A549 (cell line): ENCODE data around the gene MAVS. TPM values are rescaled to one million over a fixed set of nuclear protein-coding genes. Genes with fewer than 3 reads are reported as not detected.
A peak's percentile ranks its signal among the peaks of the same experiment; 100 is the strongest.

Experiments used
- ATAC-seq, 2 experiments: fragments of 200-7000 bp in 1 of 2; fragments of >200 bp in 1 of 2; cut with Nextera tagmentation in 1 of 2; cut with Tn5 transposase in 1 of 2; 3 replicates each; pipeline versions ENCODE4 v1.8.0 to v1.9.1; 2018 to 2020; ENCODE audit warnings: mild to moderate bottlenecking in 1 of 2, moderate library complexity in 1 of 2
- CTCF ChIA-PET: fragments of 300-600 bp; sonication (Branson Sonifier 250); formaldehyde crosslinking; extraction: SDS; loops from one replicate; lab custom pipeline; 2021; ENCODE audit warnings: antibody characterized with exemption, inconsistent platforms; lab: Yijun Ruan, JAX
- POLR2A ChIA-PET: fragments of 350-600 bp; formaldehyde crosslinking; extraction: SDS; loops from one replicate; lab custom pipeline; 2021; ENCODE audit warnings: antibody characterized with exemption, inconsistent platforms; lab: Yijun Ruan, JAX
- DNase-seq, 2 experiments: peaks; one replicate each; pipeline versions ENCODE4 v3.0.0 to v3.0.0-alpha.2; 2011 to 2016; ENCODE audit warnings: low read depth in 1 of 2, low spot score in 1 of 2
- FAIRE-seq: peaks from 2 replicates; lab custom pipeline; 2011; peaks lifted over from hg19 to GRCh38; lab: Jason Lieb, UNC
- H3K27ac ChIP-seq, 2 experiments: fragments of >200 bp; sonication (Bioruptor Twin); formaldehyde crosslinking; 3 replicates each; pipeline ENCODE4 v1.5.1; 2016 to 2017
- H3K4me1 ChIP-seq: fragments of >200 bp; sonication (Bioruptor Twin); formaldehyde crosslinking; 3 replicates; pipeline ENCODE4 v1.6.1; 2016
- H3K4me2 ChIP-seq: fragments of >200 bp; sonication (Bioruptor Twin); formaldehyde crosslinking; 3 replicates; pipeline ENCODE4 v1.6.1; 2016
- H3K4me3 ChIP-seq: fragments of >200 bp; sonication (Bioruptor Twin); formaldehyde crosslinking; 3 replicates; pipeline ENCODE4 v1.5.1; 2016
- H3K9me3 ChIP-seq: fragments of >200 bp; sonication (Bioruptor Twin); formaldehyde crosslinking; 3 replicates; pipeline ENCODE4 v1.6.1; 2016
- EP300 ChIP-seq, 2 experiments: fragments of >200 bp; sonication (Bioruptor Twin); formaldehyde crosslinking; IDR thresholded peaks; 2 replicates in 1 of 2; 3 replicates in 1 of 2; pipeline ENCODE4 v1.6.1; 2016 to 2017
- ESRRA ChIP-seq: fragments of 150-350 bp; IDR thresholded peaks from 2 replicates; pipeline ENCODE4 v1.6.1; 2014; ENCODE audit warnings: mild to moderate bottlenecking, low read length, borderline replicate concordance
- FOSB ChIP-seq: fragments of 250-450 bp; sonication (Bioruptor Pico); IDR thresholded peaks from 2 replicates; pipeline ENCODE4 v1.5.0; 2020; ENCODE audit warnings: mild to moderate bottlenecking, moderate library complexity
- FOSL2 ChIP-seq, 2 experiments: fragments of 450-650 bp in 1 of 2; fragments of >200 bp in 1 of 2; sonication (Bioruptor Twin) in 1 of 2; formaldehyde crosslinking; IDR thresholded peaks; 2 replicates each; pipeline versions ENCODE4 v1.5.0 to v1.6.1; 2016 to 2020; ENCODE audit warnings: mild to moderate bottlenecking in 1 of 2, moderate library complexity in 1 of 2
- GATA3 ChIP-seq: IDR thresholded peaks from 2 replicates; pipeline ENCODE4 v1.6.1; 2012; ENCODE audit warnings: borderline replicate concordance
- HMGXB4 ChIP-seq: fragments of 250-450 bp; sonication (Bioruptor Pico); IDR thresholded peaks from 2 replicates; pipeline ENCODE4 v1.5.0; 2021; ENCODE audit warnings: mild to moderate bottlenecking, moderate library complexity, borderline replicate concordance
- KDM5A ChIP-seq: fragments of 200-600 bp; sonication (generic); IDR thresholded peaks from 2 replicates; pipeline ENCODE4 v1.6.1; 2016; ENCODE audit warnings: antibody characterized with exemption, mild to moderate bottlenecking
- MYC ChIP-seq: IDR thresholded peaks from 2 replicates; pipeline ENCODE4 v1.6.1; 2012; ENCODE audit warnings: mild to moderate bottlenecking, inconsistent platforms, low read length, improper control_type of control experiment, borderline replicate concordance
- POLR2A ChIP-seq: IDR thresholded peaks from 2 replicates; pipeline ENCODE4 v1.6.1; 2012; ENCODE audit warnings: mild to moderate bottlenecking, low read length
- POLR2AphosphoS2 ChIP-seq: conservative IDR thresholded peaks from 2 replicates; pipeline ENCODE4 v1.6.1; 2012; ENCODE audit warnings: low read length, improper control_type of control experiment, inconsistent platforms
- REST ChIP-seq: fragments of 200-600 bp; sonication (generic); IDR thresholded peaks from 2 replicates; pipeline ENCODE4 v1.6.1; 2016; ENCODE audit warnings: antibody characterized with exemption, mild to moderate bottlenecking, moderate library complexity
- SMC3 ChIP-seq: fragments of >200 bp; sonication (Bioruptor Twin); formaldehyde crosslinking; IDR thresholded peaks from 3 replicates; pipeline ENCODE4 v1.6.1; 2018; ENCODE audit warnings: inconsistent platforms
- TFCP2L1 ChIP-seq: fragments of 250-450 bp; sonication (Bioruptor Pico); IDR thresholded peaks from 2 replicates; pipeline ENCODE4 v1.5.0; 2021; ENCODE audit warnings: mild to moderate bottlenecking
- WGBS: methylation state at CpG from one replicate; pipeline ENCODE4 v1.1.6; 2017; ENCODE audit errors: missing lambda C conversion rate; 5-methylcytosine and 5-hydroxymethylcytosine counted together
- polyA plus RNA-seq, 4 experiments: library from polyadenylated mRNA; depleted of rRNA in 3 of 4; stranded (reverse); fragments of >200 nt; fragmentation: RNase III in 1 of 4; extraction: RNeasy Plus Mini Kit Qiagen cat#74134 plus additional on column Dnase treatment in 1 of 4; gene quantifications; 2 replicates in 3 of 4; 3 replicates in 1 of 4; pipeline ENCODE4 v1.2.3, GENCODE V29; 2011 to 2017
- TF ChIP-seq, protein P1 (sequence below): fragments of 450-650 bp; IDR thresholded peaks from 2 replicates; pipeline ENCODE4 v1.6.1; 2014; ENCODE audit warnings: antibody characterized with exemption

The MAVS gene
- polyA plus RNA-seq, 2 of the 4 experiments (the other 2 are of a cell fraction) = 18.9 to 31.0 TPM

DNA sequence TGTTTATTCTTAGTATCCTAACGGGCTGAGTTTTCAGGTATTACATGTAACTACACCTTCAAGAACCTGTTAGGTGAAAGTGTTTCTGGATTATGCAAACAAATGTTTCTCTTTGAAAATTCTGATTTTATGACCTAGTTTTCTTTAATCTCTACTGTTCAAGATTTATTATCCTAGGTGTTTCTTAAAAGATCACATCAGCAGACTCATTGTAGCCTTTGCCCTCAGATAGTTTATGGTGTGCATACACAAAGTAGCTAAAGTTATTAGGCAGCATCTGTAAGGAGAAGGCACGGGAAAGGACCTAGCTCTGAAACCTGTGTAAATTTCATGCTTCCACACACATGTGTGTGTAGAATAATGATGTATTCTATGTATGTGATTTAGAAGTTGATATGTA, 64.2 kb downstream of the MAVS start:
- Histone ChIP-seq H3K4me3 (no peak overlapping the region), H3K4me1 (peaks cover 22% of the 10 kb centered on the region), H3K27ac (no peak overlapping the region), H3K4me2 (no peak overlapping the region)
- ChIA-PET CTCF (interaction anchor here (1.2 to 1.6 kb wide), 5 partner anchors 10 to 98 kb away, joined by 3 to 4 read pairs (median 3); no protein-coding TSS in a partner anchor), POLR2A (no interaction called here)
- DNase-seq = no peak
- WGBS = 85% methylated on average over 2 of the region's 2 CpGs
- no peak for TF ChIP-seq HMGXB4
- no peak for TF ChIP-seq KDM5A
- TF ChIP-seq SMC3 = no peak
- TF ChIP-seq EP300 (IDR thresholded peaks at IDR 0.05) = no peak
- TF ChIP-seq, all 56 proteins: peak for 0
- H3K9me3 ChIP-seq = no peaks in the 10 kb centered on the region
- ATAC-seq (no peak), FAIRE-seq (peak; percentile 63)

DNA sequence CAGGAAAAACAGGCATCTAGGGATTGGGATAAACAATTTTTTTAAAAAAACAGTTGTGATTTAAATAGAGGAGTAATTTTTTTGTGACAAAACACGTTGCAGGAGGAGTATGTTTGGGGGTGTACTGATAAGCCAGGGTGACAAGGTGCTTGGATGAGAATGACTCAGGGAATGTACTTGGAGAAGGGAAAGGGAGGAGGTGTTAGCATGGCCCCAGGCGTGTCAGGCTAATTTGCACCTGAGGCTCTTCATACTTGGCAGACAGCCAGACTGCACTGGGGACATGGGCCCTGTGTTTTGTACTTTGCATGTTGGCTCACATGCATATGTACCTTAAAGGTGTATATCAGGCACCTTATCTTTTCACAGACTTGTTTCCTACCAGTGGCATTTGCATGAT, 65.3 kb downstream of the MAVS start:
- ATAC-seq = no peak

GRCh38 chr20:3914446-3914845, 67.8 kb downstream of the MAVS start:
- Histone ChIP-seq H3K4me1 (peaks cover 22% of the 10 kb centered on the region), H3K27ac (peak overlapping the region; percentile 53 to 65; a peak in 5 of 6 replicates), H3K4me2 (peak overlapping the region; percentile 35; the same call in 2 of the 3 replicates), H3K9me3 (no peaks in the 10 kb centered on the region), H3K4me3 (no peak overlapping the region)
- WGBS = 98% methylated on average over 2 of the region's 2 CpGs
- ATAC-seq (no peak), DNase-seq (no peak), FAIRE-seq (no peak)
- CTCF ChIA-PET = interaction anchor here (1.5 kb wide), 1 partner anchor 12 kb away, joined by 3 read pairs; no protein-coding TSS in a partner anchor
- TF ChIP-seq POLR2A (no peak), ESRRA (no peak)
- TF ChIP-seq, protein P1, sequence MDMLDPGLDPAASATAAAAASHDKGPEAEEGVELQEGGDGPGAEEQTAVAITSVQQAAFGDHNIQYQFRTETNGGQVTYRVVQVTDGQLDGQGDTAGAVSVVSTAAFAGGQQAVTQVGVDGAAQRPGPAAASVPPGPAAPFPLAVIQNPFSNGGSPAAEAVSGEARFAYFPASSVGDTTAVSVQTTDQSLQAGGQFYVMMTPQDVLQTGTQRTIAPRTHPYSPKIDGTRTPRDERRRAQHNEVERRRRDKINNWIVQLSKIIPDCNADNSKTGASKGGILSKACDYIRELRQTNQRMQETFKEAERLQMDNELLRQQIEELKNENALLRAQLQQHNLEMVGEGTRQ = no peak
- POLR2A ChIA-PET = no interaction called here

More for the DNA sequence above, 65.3 kb downstream of the MAVS start:
- no peak overlapping the region for H3K27ac ChIP-seq
- H3K9me3 ChIP-seq = no peaks in the 10 kb centered on the region
- CTCF ChIA-PET = interaction anchor here (1.6 kb wide), 1 partner anchor 97 kb away, joined by 4 read pairs; no protein-coding TSS in a partner anchor
- POLR2A ChIA-PET = no interaction called here
- no peak for DNase-seq
- peaks cover 22% of the 10 kb centered on the region for H3K4me1 ChIP-seq
- TF ChIP-seq, protein P1 = no peak
- no peak for TF ChIP-seq MYC
- TF ChIP-seq GATA3 = no peak
- TF ChIP-seq POLR2AphosphoS2 = 0 out of 2 replicates have a peak, but pooled peaks have one; percentile 41
- H3K4me3 ChIP-seq = no peak overlapping the region
- FAIRE-seq = no peak
- whole genome bisulfite sequencing = 82% methylated on average over 2 of the region's 2 CpGs
- no peak overlapping the region for H3K4me2 ChIP-seq

GRCh38 chr20:3915691-3916090, 69.1 kb downstream of the MAVS start:
- Histone ChIP-seq H3K4me2 (no peak overlapping the region), H3K4me3 (no peak overlapping the region), H3K9me3 (no peaks in the 10 kb centered on the region), H3K27ac (no peak overlapping the region), H3K4me1 (peaks cover 22% of the 10 kb centered on the region)
- WGBS = 79% methylated on average over 2 of the region's 2 CpGs
- no peak for DNase-seq
- CTCF ChIA-PET = interaction anchor here (1.0 to 1.5 kb wide), 3 partner anchors 11 to 15 kb away, joined by 3 read pairs; no protein-coding TSS in a partner anchor
- POLR2A ChIA-PET = no interaction called here
- no peak for ATAC-seq
- no peak for FAIRE-seq
- no peak for TF ChIP-seq TFCP2L1
- no peak for TF ChIP-seq REST
- no peak for TF ChIP-seq FOSL2 (IDR thresholded peaks at IDR 0.05)
- peak; percentile 46 for TF ChIP-seq FOSL2 (CRISPR knock-in tag; IDR thresholded peaks at IDR 0.05)
- no peak for TF ChIP-seq FOSB
